Measurements from ENCODE around the gene PLCL1. TPM values are rescaled to one million over a fixed set of nuclear protein-coding genes. Genes with fewer than 3 reads are reported as not detected.
"Not testable (repeated sequence)": the region's sequence is repeated elsewhere in the genome, so short reads cannot be mapped to it uniquely, and the experiment has no call there.

Gene PLCL1
- total RNA-seq, 2 donors from 2014 or later: 2.0 to 2.9 TPM

DNA sequence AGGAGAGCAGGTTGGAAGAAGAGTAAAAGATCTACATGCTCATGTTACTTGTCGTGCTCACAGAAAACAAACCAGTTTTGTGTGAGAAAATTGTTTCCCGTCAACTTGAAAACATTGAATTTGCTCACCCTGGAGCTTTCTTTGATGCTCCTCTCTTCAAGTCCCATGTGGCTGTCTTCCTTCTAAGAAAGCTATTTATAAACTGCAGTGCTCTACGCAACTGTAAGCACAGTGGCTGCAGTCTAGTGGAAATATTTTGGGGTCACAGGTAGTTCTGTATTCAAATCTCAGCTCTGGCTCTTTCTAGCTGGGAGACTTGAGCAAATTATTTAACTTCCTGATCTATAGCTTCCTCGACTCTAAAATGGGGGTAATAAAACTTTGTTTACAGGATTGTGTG is 211.8 kb downstream of the PLCL1 start:
- Histone ChIP-seq H3K27me3 (no peaks in the 10 kb centered on the region), H3K4me1 (no peaks in the 10 kb centered on the region), H3K4me3 (no peak overlapping the region), H3K27ac (no peak overlapping the region), H3K9me3 (peaks cover 0 to 7% (median 0%) of the 10 kb centered on the region in 3 donors), H3K36me3 (replicated peaks in 1 of 2; ENCODE audit: insufficient read depth in 1 of 2, low read depth in 2 of 2) (no peaks in the 10 kb centered on the region)
- 50 to 57% methylated on average over 4 of the region's 4 CpGs for WGBS, 2 donors
- ATAC-seq (no peak), DNase-seq (no peak)
- intact Hi-C loops (cut with DNase I): no loop called here
- TF ChIP-seq, protein P1, sequence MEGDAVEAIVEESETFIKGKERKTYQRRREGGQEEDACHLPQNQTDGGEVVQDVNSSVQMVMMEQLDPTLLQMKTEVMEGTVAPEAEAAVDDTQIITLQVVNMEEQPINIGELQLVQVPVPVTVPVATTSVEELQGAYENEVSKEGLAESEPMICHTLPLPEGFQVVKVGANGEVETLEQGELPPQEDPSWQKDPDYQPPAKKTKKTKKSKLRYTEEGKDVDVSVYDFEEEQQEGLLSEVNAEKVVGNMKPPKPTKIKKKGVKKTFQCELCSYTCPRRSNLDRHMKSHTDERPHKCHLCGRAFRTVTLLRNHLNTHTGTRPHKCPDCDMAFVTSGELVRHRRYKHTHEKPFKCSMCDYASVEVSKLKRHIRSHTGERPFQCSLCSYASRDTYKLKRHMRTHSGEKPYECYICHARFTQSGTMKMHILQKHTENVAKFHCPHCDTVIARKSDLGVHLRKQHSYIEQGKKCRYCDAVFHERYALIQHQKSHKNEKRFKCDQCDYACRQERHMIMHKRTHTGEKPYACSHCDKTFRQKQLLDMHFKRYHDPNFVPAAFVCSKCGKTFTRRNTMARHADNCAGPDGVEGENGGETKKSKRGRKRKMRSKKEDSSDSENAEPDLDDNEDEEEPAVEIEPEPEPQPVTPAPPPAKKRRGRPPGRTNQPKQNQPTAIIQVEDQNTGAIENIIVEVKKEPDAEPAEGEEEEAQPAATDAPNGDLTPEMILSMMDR (IDR thresholded peaks at IDR 0.05): no peak
- no peak for TF ChIP-seq POLR2A (IDR thresholded peaks at IDR 0.05)

DNA sequence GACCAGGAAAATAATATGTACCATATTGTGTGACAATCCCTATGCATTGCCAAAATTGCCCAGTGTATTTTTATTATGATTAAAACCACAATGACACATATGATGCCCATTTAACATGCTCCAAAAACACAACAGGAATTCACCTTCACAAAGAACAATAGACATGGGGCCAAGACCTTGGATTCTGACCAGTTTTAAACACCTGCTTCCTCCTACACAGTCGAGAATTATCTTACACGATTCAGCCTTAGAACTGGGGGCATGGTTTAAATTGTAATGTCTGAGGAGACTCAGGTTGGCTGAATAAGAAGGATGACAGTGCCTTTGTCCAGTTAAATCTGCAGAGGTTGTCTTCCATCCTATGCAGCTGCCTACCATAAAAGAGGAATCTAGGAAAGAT is 212.7 kb downstream of the PLCL1 start:
- intact Hi-C loops (cut with DNase I): no loop called here
- Histone ChIP-seq H3K27me3 (no peaks in the 10 kb centered on the region), H3K4me3 (no peak overlapping the region), H3K9me3 (peaks cover 0 to 2% (median 0%) of the 10 kb centered on the region in 3 donors), H3K36me3 (replicated peaks in 1 of 2; ENCODE audit: insufficient read depth in 1 of 2, low read depth in 2 of 2) (no peaks in the 10 kb centered on the region), H3K4me1 (no peaks in the 10 kb centered on the region), H3K27ac (no peak overlapping the region)
- ATAC-seq: no peak
- 26 to 33% methylated on average over 2 of the region's 2 CpGs for WGBS, 2 donors
- TF ChIP-seq POLR2A (IDR thresholded peaks at IDR 0.05): no peak
- TF ChIP-seq, protein P1 (IDR thresholded peaks at IDR 0.05): no peak
- no peak for DNase-seq

DNA sequence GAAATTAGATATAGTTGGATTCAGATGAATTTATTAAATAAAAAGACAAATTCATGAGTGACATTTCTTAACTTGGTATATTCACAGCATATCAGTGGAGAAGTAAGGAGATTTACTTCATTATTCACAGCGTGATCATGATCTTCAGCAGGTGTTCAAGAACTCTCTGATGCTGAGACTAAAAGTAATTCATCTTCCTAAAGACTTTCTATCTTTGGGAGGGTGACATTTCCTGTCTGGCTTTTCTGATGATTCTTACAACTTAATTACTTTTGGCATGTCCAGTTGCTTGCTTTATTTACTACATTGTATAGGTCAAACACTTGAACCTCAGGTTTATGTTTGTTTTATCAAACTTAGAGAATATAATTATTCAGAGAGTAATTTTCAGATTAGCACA is 224.6 kb downstream of the PLCL1 start:
- intact Hi-C loops (cut with DNase I): no loop called here

DNA sequence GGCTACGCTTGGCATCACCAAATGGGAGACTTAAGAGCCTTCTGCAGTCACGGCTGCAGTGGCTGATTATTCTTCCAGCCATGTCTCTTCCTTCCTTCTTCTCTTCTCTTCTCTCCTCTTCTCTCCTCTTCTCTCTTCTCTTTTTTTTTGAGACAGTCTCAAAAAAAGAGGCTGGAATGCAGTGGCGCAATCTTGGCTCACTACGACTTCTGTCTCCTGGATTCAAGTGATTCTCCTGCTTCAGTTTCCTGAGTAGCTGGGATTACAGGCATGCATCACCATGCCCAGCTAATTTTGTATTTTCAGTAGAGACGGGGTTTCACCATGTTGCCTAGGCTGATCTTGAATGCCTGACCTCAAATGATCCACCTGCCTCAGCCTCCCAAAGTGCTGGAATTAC is 225.2 kb downstream of the PLCL1 start:
- H3K4me3 ChIP-seq; DNase-seq; ATAC-seq; H3K27me3 ChIP-seq; H3K27ac ChIP-seq; H3K9me3 ChIP-seq; H3K4me1 ChIP-seq; H3K36me3 ChIP-seq (replicated peaks in 1 of 2; ENCODE audit: insufficient read depth in 1 of 2, low read depth in 2 of 2); intact Hi-C loops (cut with DNase I): not testable (repeated sequence)
- WGBS, 2 donors: 77 to 79% methylated on average over 5 of the region's 5 CpGs

More for the DNA sequence above, 224.6 kb downstream of the PLCL1 start:
- no peaks in the 10 kb centered on the region for H3K9me3 ChIP-seq
- no peak for ATAC-seq
- H3K4me1 ChIP-seq: no peaks in the 10 kb centered on the region
- TF ChIP-seq, protein P1 (IDR thresholded peaks at IDR 0.05): no peak
- no peak for TF ChIP-seq POLR2A (IDR thresholded peaks at IDR 0.05)
- no peaks in the 10 kb centered on the region for H3K27me3 ChIP-seq
- DNase-seq: no peak
- WGBS, 2 donors: 45 to 69% methylated on average over 1 of the region's 1 CpG
- H3K27ac ChIP-seq: no peak overlapping the region
- no peak overlapping the region for H3K4me3 ChIP-seq
- H3K36me3 ChIP-seq (replicated peaks in 1 of 2; ENCODE audit: insufficient read depth in 1 of 2, low read depth in 2 of 2): no peaks in the 10 kb centered on the region

DNA sequence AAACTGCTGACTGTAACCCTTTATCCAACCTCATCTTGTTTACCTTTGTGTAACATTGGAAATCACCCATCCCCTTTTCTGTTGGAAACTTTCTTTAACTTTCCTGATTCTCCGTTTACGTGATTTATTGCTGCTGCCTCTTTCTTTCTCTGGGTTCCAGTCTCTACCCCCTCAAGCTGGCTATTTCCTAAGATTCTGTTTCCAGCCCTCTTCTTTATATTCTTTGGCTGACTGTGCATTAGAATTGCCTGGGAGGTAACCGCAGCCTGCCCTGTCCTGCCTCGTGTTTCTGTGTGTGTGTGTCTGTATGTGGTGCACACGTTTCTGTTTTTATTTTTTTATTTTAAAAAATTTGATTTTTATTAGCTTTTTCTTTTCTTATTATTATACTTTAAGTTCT is 229.2 kb downstream of the PLCL1 start:
- Histone ChIP-seq H3K27ac (no peak overlapping the region), H3K9me3 (no peaks in the 10 kb centered on the region), H3K36me3 (replicated peaks in 1 of 2; ENCODE audit: insufficient read depth in 1 of 2, low read depth in 2 of 2) (no peaks in the 10 kb centered on the region), H3K4me1 (no peaks in the 10 kb centered on the region), H3K27me3 (no peaks in the 10 kb centered on the region), H3K4me3 (no peak overlapping the region)
- no peak for ATAC-seq
- intact Hi-C loops (cut with DNase I): no loop called here
- 87 to 89% methylated on average over 5 of the region's 5 CpGs for WGBS, 2 donors
- no peak for DNase-seq
- TF ChIP-seq POLR2A (IDR thresholded peaks at IDR 0.05): no peak
- TF ChIP-seq, protein P1 (IDR thresholded peaks at IDR 0.05): no peak
